H1 (cell line): Measurements from ENCODE around the gene SETX. TPM values are rescaled to one million over a fixed set of nuclear protein-coding genes. Genes with fewer than 3 reads are reported as not detected.

Source experiments
- CTCF ChIA-PET: fragments of 300-600 bp; sonication (Branson Sonifier 250); formaldehyde crosslinking; loops from one replicate; lab custom pipeline; 2021; ENCODE audit not compliant: partially characterized antibody; lab: Charles Lee
- POLR2A ChIA-PET: fragments of 300-600 bp; sonication (Branson Sonifier 250); formaldehyde crosslinking; loops from one replicate; lab custom pipeline; 2021; ENCODE audit warnings: inconsistent platforms; ENCODE audit not compliant: partially characterized antibody; lab: Charles Lee
- DNase-seq, 2 experiments: peaks; one replicate each; pipeline versions ENCODE4 v3.0.0 to v3.0.0-alpha.2; 2010 to 2022; ENCODE audit warnings: low spot score in 2 of 2, low read depth in 1 of 2, mixed read lengths in 1 of 2
- FAIRE-seq: peaks from 2 replicates; lab custom pipeline; 2011; peaks lifted over from hg19 to GRCh38; lab: Jason Lieb, UNC
- H2AFZ ChIP-seq: 2 replicates; pipeline ENCODE4 v1.8.1; 2012; ENCODE audit warnings: low read length, inconsistent platforms
- H2AK5ac ChIP-seq: 2 replicates; pipeline ENCODE4 v1.6.1; 2013; ENCODE audit warnings: low read depth, low read length
- H2BK120ac ChIP-seq: replicated peaks from 2 replicates; pipeline ENCODE3; 2013; ENCODE audit warnings: low read depth, low read length, inconsistent platforms
- H2BK12ac ChIP-seq: 2 replicates; pipeline ENCODE4 v1.6.1; 2013; ENCODE audit warnings: low read depth, low read length
- H2BK15ac ChIP-seq: 2 replicates; pipeline ENCODE4 v1.6.1; 2013; ENCODE audit warnings: low read length
- H2BK20ac ChIP-seq: 2 replicates; pipeline ENCODE4 v1.6.1; 2013; ENCODE audit warnings: low read length
- H2BK5ac ChIP-seq: 2 replicates; pipeline ENCODE4 v1.6.1; 2013; ENCODE audit warnings: low read depth, low read length
- H3K14ac ChIP-seq: 2 replicates; pipeline ENCODE4 v1.6.1; 2013; ENCODE audit warnings: inconsistent platforms; ENCODE audit not compliant: insufficient read length
- H3K18ac ChIP-seq: 2 replicates; pipeline ENCODE4 v1.6.1; 2013; ENCODE audit warnings: low read length; ENCODE audit errors: extremely low read depth
- H3K23ac ChIP-seq: 2 replicates; pipeline ENCODE4 v1.6.1; 2013; ENCODE audit warnings: inconsistent platforms; ENCODE audit not compliant: insufficient read length
- H3K23me2 ChIP-seq: 2 replicates; pipeline ENCODE4 v1.6.1; 2013; ENCODE audit warnings: low read depth, low read length
- H3K27ac ChIP-seq: 2 replicates; pipeline ENCODE4 v1.6.1; 2011; ENCODE audit warnings: low read depth, low read length, inconsistent platforms
- H3K27me3 ChIP-seq, 4 experiments: replicated peaks in 1 of 4; 1 replicate in 1 of 4; 2 replicates in 3 of 4; pipeline versions ENCODE4 v1.6.1 to v1.8.1; 2011 to 2013; ENCODE audit warnings: low read length in 3 of 4, mild to moderate bottlenecking in 3 of 4, inconsistent platforms in 2 of 4, mixed read lengths in 2 of 4, moderate library complexity in 1 of 4; ENCODE audit not compliant: control insufficient read depth in 3 of 4, insufficient read depth in 3 of 4; ENCODE audit errors: extremely low read depth in 1 of 4
- H3K36me3 ChIP-seq, 4 experiments: 2 replicates each; pipeline versions ENCODE4 v1.6.1 to v1.8.1; 2011 to 2013; ENCODE audit warnings: mild to moderate bottlenecking in 4 of 4, low read length in 3 of 4, moderate library complexity in 2 of 4, control low read depth in 1 of 4, inconsistent platforms in 1 of 4; ENCODE audit not compliant: insufficient read depth in 4 of 4, control insufficient read depth in 2 of 4
- H3K4ac ChIP-seq: replicated peaks from 2 replicates; pipeline ENCODE3; 2013; ENCODE audit warnings: low read length, low read depth, mixed read lengths, inconsistent platforms; ENCODE audit not compliant: insufficient read length
- H3K4me1 ChIP-seq, 4 experiments: replicated peaks in 1 of 4; 1 replicate in 1 of 4; 2 replicates in 3 of 4; pipeline versions ENCODE4 v1.6.1 to v1.8.1; 2011 to 2013; ENCODE audit warnings: low read length in 3 of 4, inconsistent platforms in 2 of 4, mixed read lengths in 1 of 4; ENCODE audit not compliant: insufficient read depth in 4 of 4, control insufficient read depth in 3 of 4
- H3K4me2 ChIP-seq, 2 experiments: 2 replicates each; pipeline versions ENCODE4 v1.6.1 to v1.8.1; 2011 to 2013; ENCODE audit warnings: low read depth in 2 of 2, low read length in 2 of 2, control low read depth in 1 of 2, inconsistent platforms in 1 of 2, mild to moderate bottlenecking in 1 of 2; ENCODE audit not compliant: insufficient read depth in 1 of 2
- H3K4me3 ChIP-seq, 4 experiments: fragments of 200-600, 300-600 bp in 1 of 4; sonication (generic), shearing (Covaris generic), sonication (Bioruptor Twin) in 1 of 4; 2 replicates each; pipeline versions ENCODE4 v1.5.1 to v1.8.1; 2011 to 2016; ENCODE audit warnings: low read length in 4 of 4, low read depth in 3 of 4, control low read depth in 2 of 4, inconsistent platforms in 2 of 4, mild to moderate bottlenecking in 2 of 4, mixed read lengths in 1 of 4, moderate library complexity in 1 of 4; ENCODE audit not compliant: insufficient read depth in 2 of 4; ENCODE audit errors: extremely low read depth in 1 of 4
- H3K56ac ChIP-seq: replicated peaks from 2 replicates; pipeline ENCODE3; 2013; ENCODE audit warnings: low read depth, mild to moderate bottlenecking, mixed read lengths, low read length, inconsistent platforms; ENCODE audit not compliant: insufficient read length
- H3K79me1 ChIP-seq: 2 replicates; pipeline ENCODE4 v1.6.1; 2013; ENCODE audit warnings: low read depth, low read length, control low read depth
- H3K79me2 ChIP-seq, 2 experiments: 2 replicates each; pipeline versions ENCODE4 v1.6.1 to v1.8.1; 2012 to 2013; ENCODE audit warnings: low read length in 2 of 2, mild to moderate bottlenecking in 2 of 2, inconsistent platforms in 1 of 2; ENCODE audit not compliant: insufficient read depth in 2 of 2, control insufficient read depth in 1 of 2
- H3K9ac ChIP-seq, 4 experiments: replicated peaks in 1 of 4; 1 replicate in 1 of 4; 2 replicates in 3 of 4; pipeline versions ENCODE4 v1.6.1 to v1.8.1; 2011 to 2013; ENCODE audit warnings: low read depth in 3 of 4, low read length in 3 of 4, control low read depth in 2 of 4, mild to moderate bottlenecking in 2 of 4, moderate library complexity in 2 of 4, inconsistent platforms in 1 of 4; ENCODE audit errors: extremely low read depth in 1 of 4
- H3K9me3 ChIP-seq, 2 experiments: 2 replicates each; pipeline versions ENCODE4 v1.6.1 to v1.8.1; 2012 to 2013; ENCODE audit warnings: mild to moderate bottlenecking in 2 of 2, moderate library complexity in 2 of 2, control low read depth in 1 of 2, inconsistent platforms in 1 of 2, low read depth in 1 of 2, low read length in 1 of 2, mixed read lengths in 1 of 2; ENCODE audit not compliant: insufficient read depth in 2 of 2
- H4K20me1 ChIP-seq, 2 experiments: replicated peaks in 1 of 2; 2 replicates each; pipeline versions ENCODE3 to v1.8.1; 2011 to 2013; ENCODE audit warnings: inconsistent platforms in 2 of 2, low read length in 2 of 2, mild to moderate bottlenecking in 1 of 2; ENCODE audit not compliant: insufficient read depth in 2 of 2, control insufficient read depth in 1 of 2
- H4K5ac ChIP-seq: 2 replicates; pipeline ENCODE4 v1.6.1; 2013; ENCODE audit warnings: low read length, low read depth, mixed read lengths, inconsistent platforms; ENCODE audit not compliant: insufficient read length
- H4K8ac ChIP-seq: 2 replicates; pipeline ENCODE4 v1.8.0; 2013; ENCODE audit warnings: mild to moderate bottlenecking, moderate library complexity, low read length, inconsistent platforms; ENCODE audit not compliant: insufficient read depth; ENCODE audit errors: extremely low read depth
- H4K91ac ChIP-seq: replicated peaks from 2 replicates; pipeline ENCODE3; 2013; ENCODE audit warnings: low read length, mixed read lengths, inconsistent platforms; ENCODE audit not compliant: insufficient read length
- ASH2L ChIP-seq: fragments of 200-600, 300-600 bp; sonication (generic); IDR thresholded peaks from one replicate; pipeline ENCODE4 v1.7.1; 2017; ENCODE audit warnings: low read length
- BRCA1 ChIP-seq: IDR thresholded peaks from 2 replicates; pipeline ENCODE4 v1.6.1; 2012; ENCODE audit warnings: low read depth, low read length, improper control_type of control experiment
- CBX8 ChIP-seq: fragments of 300-800, 300-1000 bp; sonication (generic); IDR thresholded peaks from 2 replicates; pipeline ENCODE4 v1.7.1; 2016; ENCODE audit warnings: low read depth, low read length, borderline replicate concordance
- E2F6 ChIP-seq: IDR thresholded peaks from 2 replicates; pipeline ENCODE4 v1.6.1; 2012; ENCODE audit warnings: inconsistent platforms
- EGR1 ChIP-seq: IDR thresholded peaks from 2 replicates; pipeline ENCODE4 v1.6.1; 2011; ENCODE audit warnings: low read depth, low read length, borderline replicate concordance
- KDM4A ChIP-seq: IDR thresholded peaks from one replicate; pipeline ENCODE4 v1.7.1; 2012; ENCODE audit warnings: low read depth, mild to moderate bottlenecking, moderate library complexity, low read length, inconsistent platforms; ENCODE audit not compliant: severe bottlenecking
- NANOG ChIP-seq: IDR thresholded peaks from 2 replicates; pipeline ENCODE4 v1.6.1; 2011; ENCODE audit warnings: low read length, low read depth, mild to moderate bottlenecking, inconsistent platforms; ENCODE audit not compliant: insufficient read depth, poor library complexity, severe bottlenecking
- RBBP5 ChIP-seq: IDR thresholded peaks from 2 replicates; pipeline ENCODE4 v1.7.1; 2012; ENCODE audit warnings: low read depth, mild to moderate bottlenecking, inconsistent platforms, low read length, moderate library complexity, borderline replicate concordance
- WGBS, 2 experiments: shearing (Covaris generic) in 1 of 2; methylation state at CpG; one replicate each; pipeline versions ENCODE4 v1.1.6 to v1.1.7; 2013 to 2015; ENCODE audit warnings: low lambda C conversion rate in 2 of 2, mixed read lengths in 2 of 2, inconsistent platforms in 1 of 2, low coverage in 1 of 2, missing lambda C conversion rate in 1 of 2; ENCODE audit not compliant: insufficient replicate concordance in 2 of 2, insufficient coverage in 1 of 2, insufficient read length in 1 of 2; ENCODE audit errors: extremely low coverage in 1 of 2, missing lambda C conversion rate in 1 of 2; 5-methylcytosine and 5-hydroxymethylcytosine counted together
- polyA plus RNA-seq, 7 experiments: library from polyadenylated mRNA; depleted of rRNA in 3 of 7; stranded (reverse) in 5 of 7; unstranded in 2 of 7; fragments of >200 nt in 5 of 7; fragments of 200-250 nt in 2 of 7; gene quantifications; 1 replicate in 5 of 7; 2 replicates in 1 of 7; 4 replicates in 1 of 7; pipeline versions ENCODE4 v1.2.1 to v1.2.3, GENCODE V29; 2011 to 2013; ENCODE audit warnings: missing spikeins in 2 of 7, mixed read lengths in 2 of 7
- total RNA-seq: library from RNA; stranded (reverse); fragmentation: NEBNext Ultra II Directional; extraction: Animal tissue kit (Norgen Biotek cat#: 25700); gene quantifications from 2 replicates; pipeline ENCODE4 v1.2.1, GENCODE V29; 2021
- TF ChIP-seq, protein P1 (sequence below): IDR thresholded peaks from 2 replicates; pipeline ENCODE4 v1.6.1; 2012; ENCODE audit warnings: inconsistent platforms

The SETX gene
- total and polyA plus RNA-seq, 2 of the 8 experiments (the other 6 are each of a cell fraction or from before 2014, with no cell fraction given), result 15.1 to 37.9 TPM

GRCh38 chr9:132241840-132242620 lies 112.8 kb downstream of the SETX start:
- no peaks in the 10 kb centered on the region for H3K9me3 ChIP-seq
- WGBS, 2 experiments, result 0% methylated on average over 9 of the region's 81 CpGs; no CpG with 5 or more reads in 1 of the 2 experiments

More at GRCh38 chr9:132241840-132242620, 112.8 kb downstream of the SETX start:
- Histone ChIP-seq H2BK15ac (no peak overlapping the region), H3K23me2 (peaks cover 14% of the 10 kb centered on the region; the same call in 1 of the 2 replicates), H3K27ac (no peak overlapping the region), H3K79me2 (no peaks in the 10 kb centered on the region), H3K36me3 (no peaks in the 10 kb centered on the region), H3K14ac (no peak overlapping the region), H3K4ac (no peak overlapping the region), H4K5ac (no peak overlapping the region), H3K79me1 (no peaks in the 10 kb centered on the region), H3K4me2 (peak overlapping the region; percentile 94 to 97), H3K27me3 (peaks cover 0 to 20% (median 15%) of the 10 kb centered on the region in 4 experiments; a peak in 6 of 7 replicates), H3K9ac (no peak overlapping the region; a peak in 1 of 7 replicates), H3K23ac (no peak overlapping the region), H3K4me3 (peak overlapping the region; percentile 55 to 78 (median 56)), H2BK20ac (no peak overlapping the region), H3K4me1 (peaks cover 2 to 27% (median 16%) of the 10 kb centered on the region in 4 experiments), H3K56ac (no peak overlapping the region), H2BK120ac (no peak overlapping the region), H2AFZ (peak overlapping the region; percentile 11; the same call in 1 of the 2 replicates), H2BK5ac (no peak overlapping the region), H2AK5ac (no peak overlapping the region), H4K20me1 (peaks cover 2% of the 10 kb centered on the region in 2 experiments), H3K18ac (peak overlapping the region; percentile 71), H4K91ac (peak overlapping the region; percentile 54), H4K8ac (no peak overlapping the region; the same call in 1 of the 2 replicates), H2BK12ac (no peak overlapping the region)
- POLR2A ChIA-PET, result interaction anchor here (0.8 kb wide), 2 partner anchors 78 to 436 kb away, joined by 3 to 5 read pairs; no protein-coding TSS in a partner anchor
- CTCF ChIA-PET, result interaction anchor here (0.9 to 16.9 kb wide), 6 partner anchors 8 to 479 kb away, joined by 3 to 370 read pairs (median 5); partner anchors contain the start of gene NTNG2
- no peak for TF ChIP-seq CBX8
- no peak for TF ChIP-seq EGR1
- 0 out of 2 replicates have a peak, but pooled peaks have one; percentile 89 for TF ChIP-seq RBBP5
- TF ChIP-seq NANOG, result no peak
- peak; percentile 68 for TF ChIP-seq E2F6
- no peak for TF ChIP-seq ASH2L
- no peak for TF ChIP-seq BRCA1
- TF ChIP-seq, protein P1, sequence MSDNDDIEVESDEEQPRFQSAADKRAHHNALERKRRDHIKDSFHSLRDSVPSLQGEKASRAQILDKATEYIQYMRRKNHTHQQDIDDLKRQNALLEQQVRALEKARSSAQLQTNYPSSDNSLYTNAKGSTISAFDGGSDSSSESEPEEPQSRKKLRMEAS, result peak; percentile 75
- TF ChIP-seq KDM4A, result peak; percentile 87
- FAIRE-seq (no peak), DNase-seq (no peak)
